Vagina (tissue), 2 donors: ENCODE measurements around the gene MSTN.

Source experiments
- CTCF ChIP-seq, 3 experiments: fragments of 450-650 bp in 2 of 3; fragments of 200-600 bp in 1 of 3; sonication (generic) in 1 of 3; IDR thresholded peaks; one replicate each; pipeline ENCODE4 v1.5.1; 2017 to 2019; ENCODE audit warnings: antibody characterized with exemption in 3 of 3, mild to moderate bottlenecking in 2 of 3, moderate library complexity in 2 of 3
- POLR2A ChIP-seq, 2 donors: fragments of 450-650 bp; IDR thresholded peaks; one replicate each; pipeline ENCODE4 v1.6.1; 2017; ENCODE audit warnings: antibody characterized with exemption in 2 of 2, mild to moderate bottlenecking in 2 of 2, moderate library complexity in 2 of 2
- POLR2AphosphoS5 ChIP-seq, 2 donors: sonication (generic); formaldehyde crosslinking; IDR thresholded peaks; one replicate each; pipeline ENCODE4 v1.9.0; 2017; ENCODE audit warnings: antibody characterized with exemption in 2 of 2, mild to moderate bottlenecking in 2 of 2, low read depth in 1 of 2; ENCODE audit not compliant: insufficient read depth in 1 of 2

GRCh38 chr2:190103144-190103543 lies 40.6 kb upstream of the MSTN start:
- TF ChIP-seq POLR2AphosphoS5 (IDR thresholded peaks at IDR 0.05; ENCODE audit: insufficient read depth in 1 of 2, low read depth in 1 of 2) (no peak), CTCF (IDR thresholded peaks at IDR 0.05) (no peak), POLR2A (IDR thresholded peaks at IDR 0.05) (no peak)
